ENCODE measurements around the gene SAE1. TPM values are rescaled to one million over a fixed set of nuclear protein-coding genes. Genes with fewer than 3 reads are reported as not detected.

Gene SAE1
- total and polyA plus RNA-seq, 2 experiments from 2014 or later = 97.2 to 112 TPM

- Histone ChIP-seq H3K4me3 (peak within 1 kb of the TSS; percentile 97), H3K4me2 (peak within 1 kb of the TSS; percentile 98), H3K79me2 (peaks cover 26% of the 10 kb centered on the region), H3K9me2 (replicated peaks; ENCODE audit: insufficient read depth) (no peaks in the 10 kb centered on the region), H3K27ac (peak within 1 kb of the TSS; percentile 99), H3K27me3 (no peaks in the 10 kb centered on the region), H3K36me3 (replicated peaks; ENCODE audit: insufficient read depth, low read depth) (no peaks in the 10 kb centered on the region), H3K9me3 (ENCODE audit: low read depth) (no peaks in the 10 kb centered on the region), H3K4me1 (ENCODE audit: insufficient read depth) (peaks cover 38% of the 10 kb centered on the region), H2AFZ (peak within 1 kb of the TSS; percentile 40), H4K20me1 (ENCODE audit: insufficient read depth, poor library complexity, severe bottlenecking) (peaks cover 2% of the 10 kb centered on the region)
- no peak for TF ChIP-seq EZH2 (IDR thresholded peaks at IDR 0.05; ENCODE audit: borderline replicate concordance)
- TF ChIP-seq CTCF (IDR thresholded peaks at IDR 0.05; ENCODE audit: poor library complexity) = no peak
- no peak for TF ChIP-seq EZH2phosphoT487 (IDR thresholded peaks at IDR 0.05; ENCODE audit: low read depth, severe bottlenecking, unreplicated experiment)
- DNase-seq (ENCODE audit: low spot score) = no peak
- WGBS (ENCODE audit: low lambda C conversion rate, missing lambda C conversion rate) = 4% methylated on average over 9 of the region's 43 CpGs
Observed at GRCh38 chr19:47230921-47231214, 100.2 kb downstream of the SAE1 start, which contains the start of gene BBC3. BBC3 (minus strand) TSS chr19:47231199; CDS start chr19:47228431, 2,768 bp downstream.

- Histone ChIP-seq H3K4me1 (ENCODE audit: insufficient read depth) (peaks cover 35% of the 10 kb centered on the region), H3K27ac (peak overlapping the region; percentile 84), H3K9me3 (ENCODE audit: low read depth) (no peaks in the 10 kb centered on the region), H3K4me3 (peak overlapping the region; percentile 30), H3K36me3 (replicated peaks; ENCODE audit: insufficient read depth, low read depth) (no peaks in the 10 kb centered on the region), H3K27me3 (no peaks in the 10 kb centered on the region), H2AFZ (no peak overlapping the region), H3K9me2 (replicated peaks; ENCODE audit: insufficient read depth) (no peaks in the 10 kb centered on the region), H3K4me2 (peak overlapping the region; percentile 98), H4K20me1 (ENCODE audit: insufficient read depth, poor library complexity, severe bottlenecking) (peaks cover 2% of the 10 kb centered on the region), H3K79me2 (peaks cover 26% of the 10 kb centered on the region)
- no peak for TF ChIP-seq EZH2phosphoT487 (IDR thresholded peaks at IDR 0.05; ENCODE audit: low read depth, severe bottlenecking, unreplicated experiment)
- no peak for TF ChIP-seq EZH2 (IDR thresholded peaks at IDR 0.05; ENCODE audit: borderline replicate concordance)
- no peak for TF ChIP-seq CTCF (IDR thresholded peaks at IDR 0.05; ENCODE audit: poor library complexity)
- WGBS (ENCODE audit: low lambda C conversion rate, missing lambda C conversion rate) = 15% methylated on average over 19 of the region's 51 CpGs
- DNase-seq (ENCODE audit: low spot score) = peak; percentile 95
Observed at GRCh38 chr19:47231215-47232054, 100.8 kb downstream of the SAE1 start.

- H3K9me2 ChIP-seq (replicated peaks; ENCODE audit: insufficient read depth) = no peaks in the 10 kb centered on the region
- TF ChIP-seq EZH2phosphoT487 (IDR thresholded peaks at IDR 0.05; ENCODE audit: low read depth, severe bottlenecking, unreplicated experiment) = no peak
- no peak for TF ChIP-seq CTCF (IDR thresholded peaks at IDR 0.05; ENCODE audit: poor library complexity)
- TF ChIP-seq EZH2 (IDR thresholded peaks at IDR 0.05; ENCODE audit: borderline replicate concordance) = no peak
- peaks cover 24% of the 10 kb centered on the region for H3K4me1 ChIP-seq (ENCODE audit: insufficient read depth)
- H3K4me2 ChIP-seq = peak overlapping the region; percentile 98
- no peak overlapping the region for H3K4me3 ChIP-seq
- H3K79me2 ChIP-seq = peaks cover 18% of the 10 kb centered on the region
- peak overlapping the region; percentile 84 for H3K27ac ChIP-seq
- H3K27me3 ChIP-seq = no peaks in the 10 kb centered on the region
- no peak overlapping the region for H2AFZ ChIP-seq
- DNase-seq (ENCODE audit: low spot score) = no peak
- H3K9me3 ChIP-seq (ENCODE audit: low read depth) = no peaks in the 10 kb centered on the region
- WGBS (ENCODE audit: low lambda C conversion rate, missing lambda C conversion rate) = 78% methylated on average over 16 of the region's 16 CpGs
- H4K20me1 ChIP-seq (ENCODE audit: insufficient read depth, poor library complexity, severe bottlenecking) = peaks cover 2% of the 10 kb centered on the region
- H3K36me3 ChIP-seq (replicated peaks; ENCODE audit: insufficient read depth, low read depth) = no peaks in the 10 kb centered on the region
Observed at GRCh38 chr19:47232422-47233211, 102.0 kb downstream of the SAE1 start.

Data from hepatocyte (in vitro differentiated cells).